Measurements from ENCODE around the gene PTGER1.

GRCh38 chr19:14507704-14508542 lies 32.8 kb upstream of the PTGER1 start:
- no peak for TF ChIP-seq CTCF (IDR thresholded peaks at IDR 0.05; ENCODE audit: low read depth, low read length)
- TF ChIP-seq EZH2phosphoT487 (IDR thresholded peaks at IDR 0.05; ENCODE audit: low read depth): no peak

All from OCI-LY3 (cell line).